ENCODE data around the gene LCA5L. TPM values are rescaled to one million over a fixed set of nuclear protein-coding genes. Genes with fewer than 3 reads are reported as not detected.

LCA5L gene
- total and polyA plus RNA-seq, 2 experiments from 2014 or later = 0.69 to 1.4 TPM

DNA sequence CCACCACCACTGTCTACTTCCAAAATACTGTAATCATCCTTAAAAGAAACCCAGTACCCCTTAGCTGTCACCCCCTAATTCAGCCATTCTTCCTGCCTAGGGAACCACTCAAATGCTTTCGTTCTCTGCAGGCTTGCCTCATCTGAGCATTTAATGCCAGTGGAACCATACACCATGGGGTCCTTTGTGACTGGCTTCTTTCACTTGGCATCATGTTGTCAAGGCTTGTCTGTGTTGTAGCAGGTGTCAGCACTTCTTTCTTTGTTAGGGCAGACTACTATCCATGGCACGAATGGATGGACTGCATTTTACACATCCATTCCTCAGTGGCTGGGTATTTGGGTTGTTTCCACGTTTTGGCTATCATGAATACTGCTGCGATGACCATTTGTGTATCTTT is 34.7 kb upstream of the LCA5L start:
- no peaks in the 10 kb centered on the region for H3K79me2 ChIP-seq (replicated peaks; ENCODE audit: insufficient read depth)
- no peak overlapping the region for H3K27ac ChIP-seq (ENCODE audit: low read depth)
- no peak overlapping the region for H3K4me2 ChIP-seq
- no peak overlapping the region for H3K4me3 ChIP-seq
- H3K36me3 ChIP-seq (ENCODE audit: insufficient read depth) = no peaks in the 10 kb centered on the region
- TF ChIP-seq, protein P1, sequence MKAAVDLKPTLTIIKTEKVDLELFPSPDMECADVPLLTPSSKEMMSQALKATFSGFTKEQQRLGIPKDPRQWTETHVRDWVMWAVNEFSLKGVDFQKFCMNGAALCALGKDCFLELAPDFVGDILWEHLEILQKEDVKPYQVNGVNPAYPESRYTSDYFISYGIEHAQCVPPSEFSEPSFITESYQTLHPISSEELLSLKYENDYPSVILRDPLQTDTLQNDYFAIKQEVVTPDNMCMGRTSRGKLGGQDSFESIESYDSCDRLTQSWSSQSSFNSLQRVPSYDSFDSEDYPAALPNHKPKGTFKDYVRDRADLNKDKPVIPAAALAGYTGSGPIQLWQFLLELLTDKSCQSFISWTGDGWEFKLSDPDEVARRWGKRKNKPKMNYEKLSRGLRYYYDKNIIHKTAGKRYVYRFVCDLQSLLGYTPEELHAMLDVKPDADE (IDR thresholded peaks at IDR 0.05) = no peak
- TF ChIP-seq, protein P2, sequence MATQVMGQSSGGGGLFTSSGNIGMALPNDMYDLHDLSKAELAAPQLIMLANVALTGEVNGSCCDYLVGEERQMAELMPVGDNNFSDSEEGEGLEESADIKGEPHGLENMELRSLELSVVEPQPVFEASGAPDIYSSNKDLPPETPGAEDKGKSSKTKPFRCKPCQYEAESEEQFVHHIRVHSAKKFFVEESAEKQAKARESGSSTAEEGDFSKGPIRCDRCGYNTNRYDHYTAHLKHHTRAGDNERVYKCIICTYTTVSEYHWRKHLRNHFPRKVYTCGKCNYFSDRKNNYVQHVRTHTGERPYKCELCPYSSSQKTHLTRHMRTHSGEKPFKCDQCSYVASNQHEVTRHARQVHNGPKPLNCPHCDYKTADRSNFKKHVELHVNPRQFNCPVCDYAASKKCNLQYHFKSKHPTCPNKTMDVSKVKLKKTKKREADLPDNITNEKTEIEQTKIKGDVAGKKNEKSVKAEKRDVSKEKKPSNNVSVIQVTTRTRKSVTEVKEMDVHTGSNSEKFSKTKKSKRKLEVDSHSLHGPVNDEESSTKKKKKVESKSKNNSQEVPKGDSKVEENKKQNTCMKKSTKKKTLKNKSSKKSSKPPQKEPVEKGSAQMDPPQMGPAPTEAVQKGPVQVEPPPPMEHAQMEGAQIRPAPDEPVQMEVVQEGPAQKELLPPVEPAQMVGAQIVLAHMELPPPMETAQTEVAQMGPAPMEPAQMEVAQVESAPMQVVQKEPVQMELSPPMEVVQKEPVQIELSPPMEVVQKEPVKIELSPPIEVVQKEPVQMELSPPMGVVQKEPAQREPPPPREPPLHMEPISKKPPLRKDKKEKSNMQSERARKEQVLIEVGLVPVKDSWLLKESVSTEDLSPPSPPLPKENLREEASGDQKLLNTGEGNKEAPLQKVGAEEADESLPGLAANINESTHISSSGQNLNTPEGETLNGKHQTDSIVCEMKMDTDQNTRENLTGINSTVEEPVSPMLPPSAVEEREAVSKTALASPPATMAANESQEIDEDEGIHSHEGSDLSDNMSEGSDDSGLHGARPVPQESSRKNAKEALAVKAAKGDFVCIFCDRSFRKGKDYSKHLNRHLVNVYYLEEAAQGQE (IDR thresholded peaks at IDR 0.05; ENCODE audit: unreplicated experiment) = no peak
- TF ChIP-seq EZH2 (IDR thresholded peaks at IDR 0.05; ENCODE audit: low read depth, unreplicated experiment) (no peak), POLR2AphosphoS5 (IDR thresholded peaks at IDR 0.05; ENCODE audit: low read depth) (no peak), CREB1 (CRISPR knock-in tag; IDR thresholded peaks at IDR 0.05; ENCODE audit: low read depth) (no peak), NANOG (IDR thresholded peaks at IDR 0.05; ENCODE audit: borderline replicate concordance) (no peak), STAT1 (IDR thresholded peaks at IDR 0.05; ENCODE audit: unreplicated experiment) (no peak), EZH2phosphoT487 (IDR thresholded peaks at IDR 0.05; ENCODE audit: unreplicated experiment) (no peak), JUNB (IDR thresholded peaks at IDR 0.05; ENCODE audit: unreplicated experiment) (no peak), ZNF331 (CRISPR knock-in tag; IDR thresholded peaks at IDR 0.05; ENCODE audit: low read depth) (no peak), CTCF (conservative IDR thresholded peaks at IDR 0.05; ENCODE audit: low read depth in 2 of 2) (no peak)
- TF ChIP-seq, protein P3, sequence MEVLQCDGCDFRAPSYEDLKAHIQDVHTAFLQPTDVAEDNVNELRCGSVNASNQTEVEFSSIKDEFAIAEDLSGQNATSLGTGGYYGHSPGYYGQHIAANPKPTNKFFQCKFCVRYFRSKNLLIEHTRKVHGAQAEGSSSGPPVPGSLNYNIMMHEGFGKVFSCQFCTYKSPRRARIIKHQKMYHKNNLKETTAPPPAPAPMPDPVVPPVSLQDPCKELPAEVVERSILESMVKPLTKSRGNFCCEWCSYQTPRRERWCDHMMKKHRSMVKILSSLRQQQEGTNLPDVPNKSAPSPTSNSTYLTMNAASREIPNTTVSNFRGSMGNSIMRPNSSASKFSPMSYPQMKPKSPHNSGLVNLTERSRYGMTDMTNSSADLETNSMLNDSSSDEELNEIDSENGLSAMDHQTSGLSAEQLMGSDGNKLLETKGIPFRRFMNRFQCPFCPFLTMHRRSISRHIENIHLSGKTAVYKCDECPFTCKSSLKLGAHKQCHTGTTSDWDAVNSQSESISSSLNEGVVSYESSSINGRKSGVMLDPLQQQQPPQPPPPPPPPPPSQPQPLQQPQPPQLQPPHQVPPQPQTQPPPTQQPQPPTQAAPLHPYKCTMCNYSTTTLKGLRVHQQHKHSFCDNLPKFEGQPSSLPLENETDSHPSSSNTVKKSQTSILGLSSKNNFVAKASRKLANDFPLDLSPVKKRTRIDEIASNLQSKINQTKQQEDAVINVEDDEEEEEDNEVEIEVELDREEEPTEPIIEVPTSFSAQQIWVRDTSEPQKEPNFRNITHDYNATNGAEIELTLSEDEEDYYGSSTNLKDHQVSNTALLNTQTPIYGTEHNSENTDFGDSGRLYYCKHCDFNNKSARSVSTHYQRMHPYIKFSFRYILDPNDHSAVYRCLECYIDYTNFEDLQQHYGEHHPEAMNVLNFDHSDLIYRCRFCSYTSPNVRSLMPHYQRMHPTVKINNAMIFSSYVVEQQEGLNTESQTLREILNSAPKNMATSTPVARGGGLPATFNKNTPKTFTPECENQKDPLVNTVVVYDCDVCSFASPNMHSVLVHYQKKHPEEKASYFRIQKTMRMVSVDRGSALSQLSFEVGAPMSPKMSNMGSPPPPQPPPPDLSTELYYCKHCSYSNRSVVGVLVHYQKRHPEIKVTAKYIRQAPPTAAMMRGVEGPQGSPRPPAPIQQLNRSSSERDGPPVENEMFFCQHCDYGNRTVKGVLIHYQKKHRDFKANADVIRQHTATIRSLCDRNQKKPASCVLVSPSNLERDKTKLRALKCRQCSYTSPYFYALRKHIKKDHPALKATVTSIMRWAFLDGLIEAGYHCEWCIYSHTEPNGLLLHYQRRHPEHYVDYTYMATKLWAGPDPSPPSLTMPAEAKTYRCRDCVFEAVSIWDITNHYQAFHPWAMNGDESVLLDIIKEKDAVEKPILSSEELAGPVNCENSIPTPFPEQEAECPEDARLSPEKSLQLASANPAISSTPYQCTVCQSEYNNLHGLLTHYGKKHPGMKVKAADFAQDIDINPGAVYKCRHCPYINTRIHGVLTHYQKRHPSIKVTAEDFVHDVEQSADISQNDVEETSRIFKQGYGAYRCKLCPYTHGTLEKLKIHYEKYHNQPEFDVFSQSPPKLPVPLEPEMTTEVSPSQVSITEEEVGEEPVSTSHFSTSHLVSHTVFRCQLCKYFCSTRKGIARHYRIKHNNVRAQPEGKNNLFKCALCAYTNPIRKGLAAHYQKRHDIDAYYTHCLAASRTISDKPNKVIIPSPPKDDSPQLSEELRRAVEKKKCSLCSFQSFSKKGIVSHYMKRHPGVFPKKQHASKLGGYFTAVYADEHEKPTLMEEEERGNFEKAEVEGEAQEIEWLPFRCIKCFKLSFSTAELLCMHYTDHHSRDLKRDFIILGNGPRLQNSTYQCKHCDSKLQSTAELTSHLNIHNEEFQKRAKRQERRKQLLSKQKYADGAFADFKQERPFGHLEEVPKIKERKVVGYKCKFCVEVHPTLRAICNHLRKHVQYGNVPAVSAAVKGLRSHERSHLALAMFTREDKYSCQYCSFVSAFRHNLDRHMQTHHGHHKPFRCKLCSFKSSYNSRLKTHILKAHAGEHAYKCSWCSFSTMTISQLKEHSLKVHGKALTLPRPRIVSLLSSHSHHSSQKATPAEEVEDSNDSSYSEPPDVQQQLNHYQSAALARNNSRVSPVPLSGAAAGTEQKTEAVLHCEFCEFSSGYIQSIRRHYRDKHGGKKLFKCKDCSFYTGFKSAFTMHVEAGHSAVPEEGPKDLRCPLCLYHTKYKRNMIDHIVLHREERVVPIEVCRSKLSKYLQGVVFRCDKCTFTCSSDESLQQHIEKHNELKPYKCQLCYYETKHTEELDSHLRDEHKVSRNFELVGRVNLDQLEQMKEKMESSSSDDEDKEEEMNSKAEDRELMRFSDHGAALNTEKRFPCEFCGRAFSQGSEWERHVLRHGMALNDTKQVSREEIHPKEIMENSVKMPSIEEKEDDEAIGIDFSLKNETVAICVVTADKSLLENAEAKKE (CRISPR knock-in tag; IDR thresholded peaks at IDR 0.05) = no peak
- Mint-ChIP-seq H3K27ac (no peak overlapping the region), H3K36me3 (ENCODE audit: low read depth) (no peaks in the 10 kb centered on the region; the same call in 2 of the 3 replicates), H3K4me3 (no peak overlapping the region), H3K9me3 (no peaks in the 10 kb centered on the region), H3K27me3 (ENCODE audit: insufficient read depth, low read depth, poor library complexity) (no peaks in the 10 kb centered on the region), H3K4me1 (peaks cover 9% of the 10 kb centered on the region)
- no peaks in the 10 kb centered on the region for H3K27me3 ChIP-seq (ENCODE audit: insufficient read depth)
- ATAC-seq = no peak
- peaks cover 8% of the 10 kb centered on the region for H3K9me2 ChIP-seq (ENCODE audit: insufficient read depth)
- H3F3A ChIP-seq (replicated peaks; ENCODE audit: low read depth) = no peaks in the 10 kb centered on the region
- H2AFZ ChIP-seq = no peak overlapping the region
- H4K20me1 ChIP-seq (replicated peaks; ENCODE audit: insufficient read depth) = no peaks in the 10 kb centered on the region
- DNase-seq (ENCODE audit: low spot score) = no peak
- no peaks in the 10 kb centered on the region; the same call in 1 of the 2 replicates for H3K4me1 ChIP-seq (ENCODE audit: insufficient read depth)
